ENCODE data around the gene NAA80.

The NAA80 gene

DNA sequence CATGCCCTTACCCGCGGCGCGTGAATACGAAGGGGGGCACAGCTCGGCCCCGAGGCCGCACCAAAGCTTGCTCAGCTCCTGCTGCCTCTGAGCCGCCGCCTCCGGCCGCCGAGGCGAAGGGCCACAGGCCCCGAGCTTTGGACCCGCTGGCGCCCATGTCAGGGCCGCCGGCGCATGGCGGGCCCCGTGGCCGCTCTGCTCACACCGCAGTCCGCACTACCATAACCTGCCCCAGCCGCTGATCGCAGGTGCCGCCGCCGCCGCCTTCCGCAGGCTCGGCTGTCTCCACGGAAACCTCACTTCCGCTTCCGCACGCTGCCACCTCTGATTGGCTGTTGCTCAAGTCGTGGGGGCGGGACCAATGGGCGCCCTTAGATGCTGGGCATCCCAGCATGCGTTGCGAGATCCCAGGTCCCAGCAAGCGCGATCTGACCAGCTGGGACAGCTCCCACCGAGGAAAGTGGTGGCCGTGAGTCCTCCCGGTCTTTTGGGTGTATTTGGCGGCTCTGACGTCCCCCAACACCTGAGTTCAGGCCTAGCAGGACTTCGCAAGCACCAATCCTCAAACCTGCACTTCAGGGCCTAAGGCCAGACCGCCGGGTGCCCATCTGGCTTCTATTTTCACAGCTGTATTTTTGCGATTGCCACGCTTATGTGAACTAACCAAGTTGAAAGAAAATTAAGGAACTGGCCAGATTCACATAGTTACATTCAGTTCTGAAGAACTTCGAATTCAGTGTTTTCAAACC is 28.9 kb upstream of the NAA80 start, which contains the start of gene TUSC2:
TUSC2 (minus strand) TSS at position 281 of the 749 bp plus-strand sequence; CDS start at position 157, 124 bp downstream.
- peak; percentile 93 for DNase-seq

DNA sequence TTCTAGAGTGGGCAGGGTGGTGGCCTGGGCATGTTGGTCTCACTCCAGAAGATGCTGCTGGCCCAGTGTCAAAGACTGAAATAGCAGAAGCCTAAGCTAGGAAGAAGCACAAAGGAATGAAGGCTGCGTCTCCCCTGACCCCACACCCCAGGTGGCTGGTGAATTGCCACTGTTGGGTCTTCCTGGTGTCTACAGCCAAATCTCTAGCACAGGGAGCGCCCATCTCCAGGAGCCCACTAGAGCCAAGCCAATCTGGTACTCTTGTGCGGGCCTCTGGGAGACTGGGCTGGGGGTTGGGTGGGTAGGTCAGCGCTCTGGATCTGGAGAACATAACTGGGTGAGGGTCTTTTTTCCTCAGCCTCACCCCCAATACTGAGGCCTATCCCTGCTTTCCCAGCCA is 27.9 kb upstream of the NAA80 start:
- DNase-seq: no peak

DNA sequence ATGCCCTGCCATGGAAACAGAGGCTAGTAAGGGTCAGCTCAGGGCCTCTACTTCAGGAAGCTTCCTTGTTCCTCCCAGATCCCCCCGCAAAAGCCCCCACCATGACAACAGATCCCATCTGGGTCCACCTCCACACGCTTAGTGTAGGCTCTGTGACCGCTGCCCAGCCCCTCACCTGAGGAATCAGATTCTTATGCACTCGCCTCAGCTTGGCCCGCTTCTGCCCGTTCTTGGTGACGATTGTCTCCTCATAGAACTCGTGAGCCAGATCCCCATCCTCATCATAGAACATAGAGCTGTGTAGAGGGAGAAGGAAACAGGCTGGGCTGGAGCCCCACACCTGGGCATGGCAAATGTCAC is 27.0 kb upstream of the NAA80 start:
- DNase-seq: no peak

DNA sequence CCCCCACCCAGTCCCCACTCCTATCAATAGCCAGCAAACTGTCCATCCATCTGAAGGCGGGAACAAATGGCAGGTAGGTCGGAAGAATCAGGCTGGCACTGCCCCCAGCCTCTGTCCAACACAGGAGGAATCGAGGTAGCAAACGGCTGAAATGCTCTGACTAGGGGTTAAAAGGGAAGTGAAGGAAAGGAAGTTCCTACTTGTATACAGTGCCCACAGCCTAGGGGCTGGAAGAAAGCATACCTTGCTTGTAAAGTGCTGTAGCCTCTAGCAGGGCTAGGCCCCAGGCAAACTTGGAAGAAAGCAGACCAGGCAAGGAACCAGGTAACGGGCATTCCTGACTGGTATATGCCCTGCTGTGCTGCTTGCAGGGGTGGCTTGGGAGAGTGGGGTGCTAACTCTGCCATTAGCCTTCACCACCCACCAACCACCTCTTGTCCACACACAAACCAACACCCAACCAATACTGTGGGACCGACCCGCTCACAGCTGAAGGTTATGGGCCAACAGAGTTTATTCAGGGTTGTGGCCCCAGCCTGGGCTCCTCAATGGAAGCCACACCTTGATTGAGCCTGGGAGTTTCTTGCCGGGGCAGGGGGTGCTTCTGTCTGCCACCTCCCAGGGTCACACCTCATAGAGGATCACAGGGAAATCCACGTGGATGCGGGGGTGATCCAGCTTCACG is 26.4 kb upstream of the NAA80 start:
- no peak for DNase-seq

DNA sequence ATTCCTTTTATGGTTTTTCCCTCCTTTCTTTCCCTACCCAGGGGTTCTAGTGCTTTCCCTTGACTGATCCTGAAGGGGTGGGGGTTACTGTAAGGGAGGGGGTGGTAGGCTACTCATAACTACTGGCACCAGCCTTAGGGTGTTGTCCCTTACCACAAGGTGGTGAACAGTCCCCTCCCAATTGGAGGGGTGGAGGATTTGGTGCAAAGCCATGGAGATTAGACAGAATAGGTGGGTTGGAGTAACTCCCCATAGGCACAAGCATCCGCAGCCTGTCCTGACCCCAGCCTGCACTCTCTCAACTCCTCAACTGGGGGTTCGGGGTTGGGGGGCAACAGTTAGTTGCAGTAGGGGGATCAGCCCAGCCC is 25.9 kb upstream of the NAA80 start:
- no peak for DNase-seq

DNA sequence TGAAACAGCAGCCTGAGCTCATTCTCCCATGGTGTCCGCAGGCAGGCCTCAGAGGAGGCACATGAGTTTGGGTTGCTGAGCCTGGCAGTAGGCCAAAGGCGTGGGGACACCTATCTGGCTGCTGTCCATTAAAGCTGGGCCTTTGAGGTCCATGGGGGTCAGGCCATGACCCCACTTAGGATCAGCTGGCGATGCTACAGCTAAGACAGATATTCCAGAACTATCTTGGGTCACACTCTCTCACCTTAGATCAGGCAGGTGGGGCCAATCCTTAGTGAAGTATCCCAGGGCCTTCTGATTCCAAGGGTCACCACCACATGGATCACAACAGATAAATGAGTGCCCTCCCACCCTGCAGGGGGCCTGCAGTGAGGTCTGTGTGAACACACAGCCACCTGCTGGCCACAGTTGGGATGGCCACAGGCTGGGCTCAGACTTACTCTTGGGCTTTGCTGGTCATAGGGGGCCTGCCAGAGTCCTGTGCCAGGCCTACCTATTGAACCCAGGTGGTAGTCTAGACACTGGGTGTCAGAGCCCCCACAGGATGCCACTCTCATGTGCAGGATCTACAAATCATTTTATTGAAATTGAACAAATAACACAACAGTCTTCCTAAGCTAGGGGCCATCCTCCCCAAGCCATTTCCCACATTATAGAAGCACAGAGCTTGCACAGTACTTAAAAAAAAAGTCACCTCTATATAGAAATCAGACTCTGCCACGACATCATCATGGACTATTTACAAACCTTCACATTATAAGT is 25.3 kb upstream of the NAA80 start:
- DNase-seq: peak; percentile 61

DNA sequence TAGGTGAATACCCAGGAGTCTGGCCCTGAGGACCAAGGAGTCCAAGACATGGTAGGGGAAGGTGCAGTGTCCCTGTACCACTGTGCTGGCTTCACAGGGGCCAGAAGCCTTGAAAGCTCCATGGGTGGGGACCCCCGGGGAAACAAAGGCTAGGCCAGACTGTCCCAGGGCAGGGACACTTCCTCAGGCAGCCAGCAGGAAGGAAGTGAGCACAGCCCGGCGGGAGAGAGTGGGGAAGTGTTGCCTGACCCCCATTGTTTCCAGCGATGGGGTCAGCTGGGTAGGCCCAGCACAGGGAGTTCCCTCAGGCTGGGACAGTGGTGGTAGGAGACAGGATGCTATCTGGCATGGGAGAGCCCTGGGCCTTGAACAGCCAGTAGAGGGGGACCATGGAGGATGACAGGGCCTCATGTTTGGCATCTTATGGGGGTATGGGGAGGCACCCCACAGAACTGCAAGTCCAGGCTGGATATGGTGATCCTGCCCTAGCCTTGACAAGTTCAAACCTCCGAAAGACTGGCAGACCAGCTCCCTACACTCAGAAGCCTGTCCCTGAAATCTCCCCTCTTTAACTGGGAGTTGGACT is 24.5 kb upstream of the NAA80 start:
- DNase-seq: no peak

DNA sequence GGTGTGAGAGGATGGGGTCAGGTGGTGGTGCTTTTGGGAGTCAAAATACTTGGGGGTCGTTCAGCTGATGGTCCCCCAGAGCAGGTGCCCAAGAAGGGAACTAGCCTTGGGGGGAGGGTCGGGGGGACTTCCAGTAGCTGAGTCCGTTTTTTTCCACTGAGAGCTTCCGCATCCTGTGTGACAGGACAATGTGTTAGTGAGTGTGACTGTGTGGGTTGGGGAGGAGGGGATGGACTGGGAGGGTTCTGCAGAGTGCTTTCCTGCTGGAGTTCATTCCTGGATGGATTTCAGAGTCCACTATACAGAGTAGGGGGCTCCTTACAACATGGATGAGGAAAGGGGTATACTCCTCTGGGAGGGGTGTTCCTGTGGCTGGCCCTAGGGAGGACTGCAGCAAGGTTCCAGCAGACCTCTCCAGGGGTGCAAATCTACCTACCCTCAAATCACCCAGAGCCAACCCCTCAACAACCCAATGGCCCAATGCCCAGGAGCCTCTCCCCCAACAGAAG is 23.9 kb upstream of the NAA80 start:
- DNase-seq: no peak

DNA sequence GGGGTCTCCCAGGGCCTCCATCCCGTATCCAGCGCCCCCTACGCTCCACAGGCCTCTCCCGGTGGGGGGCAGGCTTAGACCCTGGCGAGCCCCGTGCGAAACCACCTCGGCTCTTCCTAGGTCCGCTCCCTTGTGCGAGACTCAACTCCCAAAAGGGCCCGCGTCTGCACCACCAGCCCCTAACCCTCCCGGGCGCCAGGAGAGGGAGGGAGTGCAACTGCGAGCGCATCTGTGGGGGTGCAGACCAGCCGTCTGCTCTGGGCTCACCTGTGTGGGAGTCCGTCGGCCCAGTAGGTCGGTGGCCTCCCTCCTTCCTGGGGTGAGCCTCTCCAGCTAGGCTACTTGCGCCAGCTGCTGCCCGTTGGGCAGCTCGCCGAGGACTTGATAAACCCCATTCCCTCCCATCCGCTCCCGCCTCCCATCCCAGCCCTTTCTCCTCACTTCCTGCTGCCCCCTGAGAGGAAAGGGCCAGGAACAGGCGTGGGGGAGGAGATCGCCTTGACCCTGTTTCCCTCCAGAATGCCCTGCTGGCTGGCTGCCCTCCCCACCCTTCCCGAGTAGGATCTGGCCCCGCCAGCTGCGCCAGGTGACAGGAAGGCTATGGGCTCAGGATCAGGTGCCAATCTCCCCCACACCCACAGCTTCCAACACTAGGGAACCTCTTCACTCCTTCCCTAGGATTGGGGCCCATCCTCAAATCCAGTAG is 23.3 kb upstream of the NAA80 start, which contains the start of gene HYAL2:
HYAL2 (minus strand) TSS at position 360 of the 706 bp plus-strand sequence. CDS start 2,256 bp downstream, outside the sequence.
- no peak for DNase-seq

DNA sequence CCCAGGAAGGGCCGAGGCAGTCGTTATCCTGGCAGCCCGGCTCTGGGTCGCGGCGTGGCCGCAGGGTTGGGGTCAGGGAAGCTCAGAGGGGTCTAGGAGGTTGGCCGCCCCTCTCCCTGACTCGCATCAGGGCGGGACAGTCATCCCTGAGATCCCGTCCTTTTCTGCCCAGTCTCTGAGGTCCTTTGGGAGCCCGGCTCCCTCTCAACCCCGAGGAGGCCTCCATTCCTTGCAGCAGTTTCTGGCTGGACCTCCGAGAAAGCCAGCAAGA is 22.8 kb upstream of the NAA80 start:
- no peak for DNase-seq

DNA sequence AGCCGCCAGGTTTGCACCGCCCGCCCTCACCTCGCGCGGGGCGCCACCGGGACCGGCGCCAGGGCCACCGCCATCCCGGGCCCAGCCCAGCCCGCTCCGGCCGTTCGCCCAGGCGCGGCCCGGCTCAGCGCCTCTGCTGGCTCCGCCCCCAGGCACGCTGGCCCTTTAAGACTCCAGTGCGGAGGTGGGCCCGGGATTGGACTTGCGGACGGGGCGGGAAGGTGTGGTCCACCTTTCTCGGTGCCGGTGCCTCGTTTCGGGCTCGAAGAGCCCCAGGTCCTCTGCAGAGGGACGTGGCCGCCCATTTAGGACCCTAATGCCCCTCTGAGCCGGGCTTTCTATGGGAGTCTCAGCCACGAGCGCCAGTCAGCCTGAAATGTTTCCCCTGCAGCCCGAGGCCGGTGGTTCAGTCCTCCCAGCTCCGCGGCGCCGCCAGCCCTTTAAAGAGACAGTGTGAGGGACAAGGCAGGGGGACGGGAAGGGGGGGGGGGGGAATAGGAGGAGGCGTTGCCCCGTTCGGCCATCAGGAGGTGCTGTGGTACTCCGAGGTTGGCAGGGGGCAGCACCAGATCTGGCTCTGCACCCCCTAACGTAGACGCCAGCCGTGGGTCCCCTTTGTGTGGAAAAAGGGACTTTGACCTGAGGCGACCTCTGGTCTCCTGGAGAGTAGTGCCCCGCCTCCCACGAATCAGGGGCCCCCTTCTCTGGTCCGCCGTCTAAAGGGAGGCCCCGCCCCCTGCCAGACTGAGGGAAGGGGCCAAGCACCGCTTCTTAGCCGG is 22.3 kb upstream of the NAA80 start:
- peak; percentile 74 for DNase-seq

DNA sequence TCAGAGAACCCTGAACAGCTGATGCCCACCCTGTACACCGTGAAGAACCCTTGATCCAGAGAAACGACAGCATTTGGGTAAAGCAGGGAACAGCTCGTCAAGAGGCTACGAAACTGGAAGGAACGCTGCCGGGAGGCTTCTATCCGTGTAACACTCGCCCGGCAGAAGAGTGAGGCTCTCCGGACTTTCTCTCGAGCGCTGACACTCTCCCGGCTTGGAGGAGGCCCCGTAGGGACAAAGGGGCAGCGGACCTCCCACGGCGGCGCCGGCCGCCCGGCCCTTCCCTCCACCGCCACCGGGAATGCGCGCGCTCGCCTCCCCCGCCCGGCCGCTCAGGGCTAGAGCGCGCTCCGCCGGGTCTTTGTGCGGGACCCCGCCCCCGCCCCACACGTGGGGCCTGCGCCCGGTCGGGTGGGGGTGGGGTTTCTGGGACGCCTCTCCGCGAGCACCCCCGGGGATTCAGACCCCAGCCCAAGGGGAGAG is 21.7 kb upstream of the NAA80 start:
- peak; percentile 44 for DNase-seq

DNA sequence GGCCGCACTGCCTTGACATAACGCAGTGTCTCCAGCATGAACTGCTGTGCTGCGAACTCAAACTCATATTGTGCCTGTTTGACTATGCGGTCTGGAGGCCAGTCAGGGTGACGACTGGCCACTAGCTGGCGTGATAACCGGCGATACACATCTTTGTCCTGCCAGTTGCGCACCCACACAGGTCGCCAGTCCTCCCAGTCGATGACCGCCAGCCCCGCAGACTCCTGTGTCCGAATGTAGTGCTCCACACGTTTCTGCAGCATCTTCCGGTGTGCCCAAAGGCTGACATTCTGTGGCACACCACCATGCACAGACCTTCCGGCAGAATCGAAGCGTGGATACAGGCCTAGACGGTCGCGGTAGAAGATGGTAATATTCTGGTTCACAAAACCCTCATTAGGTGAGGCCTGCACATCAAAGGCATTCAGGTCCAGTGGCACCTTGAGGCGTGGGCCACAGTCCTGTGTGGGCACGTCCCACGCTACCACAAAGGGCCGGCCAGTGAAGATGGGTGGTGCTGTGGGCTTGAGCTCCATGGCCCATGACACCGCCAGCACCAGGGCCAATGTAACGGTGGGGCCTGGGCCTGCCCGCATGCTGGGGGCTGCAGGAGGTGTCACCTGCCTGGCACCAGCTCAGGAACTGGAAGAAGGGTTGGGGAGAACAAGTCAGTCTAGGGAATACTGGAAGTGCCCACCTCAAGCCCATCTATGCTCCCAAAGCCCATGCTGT is 20.9 kb upstream of the NAA80 start:
- no peak for DNase-seq

DNA sequence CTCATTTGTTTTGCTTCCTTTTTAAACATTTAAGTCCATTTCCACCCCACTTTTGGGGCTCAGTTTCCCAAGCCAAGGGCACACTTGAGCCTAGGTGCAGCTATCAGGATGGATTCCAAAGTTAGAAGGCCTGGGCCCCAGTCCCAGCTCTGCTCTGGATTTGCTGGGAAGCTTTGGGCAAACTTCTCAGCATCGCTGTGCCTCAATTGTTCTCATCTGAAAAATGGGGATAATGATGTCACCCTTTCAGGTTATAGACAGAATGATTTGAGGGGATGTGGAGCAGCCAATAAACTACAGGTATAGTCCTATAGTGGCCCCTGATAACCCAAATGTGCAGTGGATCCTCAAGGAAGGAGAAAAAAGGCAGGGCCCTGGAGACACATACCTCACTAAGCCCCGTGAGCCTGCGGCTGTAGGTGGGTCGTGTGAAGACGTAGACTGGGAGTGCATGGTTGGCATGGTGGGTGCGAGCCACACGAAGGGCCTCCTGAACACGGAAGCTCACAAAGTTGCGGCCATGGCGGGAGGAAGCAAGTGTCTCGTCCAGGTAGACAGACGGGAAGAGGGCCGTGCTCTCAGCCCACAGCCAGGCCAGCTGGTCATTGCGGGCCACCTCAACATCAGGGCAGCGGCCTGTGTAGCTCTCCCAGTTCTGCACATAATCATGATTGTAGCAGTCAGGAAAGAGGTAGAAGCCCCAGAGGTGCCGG is 20.1 kb upstream of the NAA80 start:
- no peak for DNase-seq

DNA sequence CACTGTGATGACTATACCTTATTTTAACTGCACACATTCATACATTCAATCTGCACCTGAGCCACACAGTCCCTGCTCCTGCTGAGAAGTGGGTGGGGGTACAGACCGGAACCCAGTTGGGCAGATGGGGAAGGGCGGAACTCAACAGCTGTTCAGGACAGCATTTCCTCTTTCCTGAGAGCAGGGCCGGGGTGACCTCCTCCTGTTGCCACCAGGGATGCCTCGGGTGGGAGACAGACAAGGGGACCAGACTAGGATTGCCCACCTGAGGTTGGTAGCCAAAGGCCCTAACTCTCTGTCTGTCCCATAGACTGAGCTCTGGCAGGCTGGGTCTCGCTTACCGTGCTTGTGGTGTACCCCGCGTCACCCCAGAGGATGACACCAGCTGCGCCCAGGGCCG is 19.4 kb upstream of the NAA80 start:
- DNase-seq: no peak

DNA sequence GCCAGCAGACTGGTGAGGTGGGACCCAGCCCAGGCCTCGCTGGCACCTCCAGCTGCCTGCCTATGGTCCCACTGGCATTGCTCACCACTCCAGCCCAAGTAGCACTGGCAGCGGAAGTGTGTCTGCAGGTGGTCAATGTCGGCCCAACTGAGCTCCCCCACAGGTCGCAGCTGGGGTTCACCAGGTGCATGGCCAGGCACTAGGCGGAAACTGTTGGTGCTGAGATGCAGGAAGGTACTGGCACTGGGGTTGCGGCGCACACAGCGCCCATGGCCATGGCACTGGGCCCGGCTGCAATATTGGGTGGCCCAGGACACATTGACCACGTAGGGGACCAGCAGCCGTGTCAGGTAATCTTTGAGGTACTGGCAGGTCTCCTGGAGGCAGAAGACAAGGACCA is 19.0 kb upstream of the NAA80 start:
- no peak for DNase-seq

DNA sequence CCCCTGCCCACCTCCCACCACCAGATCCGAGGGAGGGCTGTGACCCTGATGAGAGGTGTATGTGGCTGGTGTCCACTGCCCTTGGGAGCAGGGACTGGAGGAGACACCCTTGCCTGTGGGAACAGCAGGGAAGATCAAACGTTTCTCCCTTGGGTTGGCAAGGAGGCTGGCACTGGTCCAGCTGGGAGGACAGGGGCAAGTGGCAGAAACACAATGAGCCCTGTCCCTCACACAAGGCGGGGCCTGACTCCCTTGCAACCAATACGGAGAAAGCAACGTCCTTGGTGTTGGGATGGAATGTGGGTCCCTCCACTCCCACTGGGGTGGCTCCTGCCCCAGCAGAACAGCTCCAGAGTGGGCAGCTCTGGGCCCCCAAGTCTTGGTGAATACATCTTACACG is 18.1 kb upstream of the NAA80 start:
- no peak for DNase-seq

DNA sequence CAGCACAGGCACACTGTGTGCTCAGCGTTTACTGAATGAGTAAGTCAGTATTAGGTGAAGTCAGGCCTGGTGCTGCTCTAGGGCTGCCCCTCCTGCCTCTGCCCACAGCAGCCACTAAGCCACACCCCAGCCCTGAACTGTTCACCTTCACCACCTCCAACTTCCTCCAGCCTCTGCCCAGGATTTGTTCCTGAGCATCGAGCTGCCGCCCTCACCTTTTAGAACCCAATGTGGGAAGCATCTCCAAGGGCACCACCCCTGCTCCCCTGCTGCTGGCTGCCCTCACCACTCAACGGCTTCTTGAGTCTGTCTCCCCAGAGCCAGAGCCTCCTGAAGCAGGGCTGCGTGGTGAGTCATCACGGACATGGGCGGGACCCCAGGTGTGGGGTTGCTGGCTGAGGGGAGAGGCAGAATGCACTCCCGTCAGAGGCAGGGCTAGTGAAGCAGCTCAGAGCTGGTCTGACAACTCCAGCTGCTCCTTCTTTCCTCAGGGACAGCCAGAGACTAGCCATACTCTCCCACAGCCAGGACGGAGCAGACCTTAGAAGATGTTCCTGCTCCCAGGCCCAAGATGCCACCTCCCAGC is 17.5 kb upstream of the NAA80 start:
- peak; percentile 78 for DNase-seq

DNA sequence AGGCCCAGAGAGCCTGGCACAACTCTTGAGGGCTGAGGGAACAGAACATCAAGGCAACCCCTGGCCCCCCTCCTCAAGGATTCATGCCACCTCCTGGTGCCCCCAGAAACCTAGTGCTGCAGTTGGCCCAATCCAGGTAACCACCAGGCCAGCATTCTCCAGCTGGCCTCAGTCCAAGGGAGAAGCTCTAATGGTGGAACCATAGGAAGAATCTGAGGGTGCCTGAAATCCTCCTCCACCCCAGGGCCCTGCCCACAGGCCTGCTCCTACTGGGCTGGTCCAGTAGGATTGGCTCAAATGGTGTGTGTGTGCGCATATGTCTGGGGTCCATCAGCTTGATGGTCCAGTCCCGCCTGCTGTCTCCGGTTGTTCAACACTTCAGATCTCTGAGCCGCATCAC is 15.6 kb upstream of the NAA80 start:
- no peak for DNase-seq

DNA sequence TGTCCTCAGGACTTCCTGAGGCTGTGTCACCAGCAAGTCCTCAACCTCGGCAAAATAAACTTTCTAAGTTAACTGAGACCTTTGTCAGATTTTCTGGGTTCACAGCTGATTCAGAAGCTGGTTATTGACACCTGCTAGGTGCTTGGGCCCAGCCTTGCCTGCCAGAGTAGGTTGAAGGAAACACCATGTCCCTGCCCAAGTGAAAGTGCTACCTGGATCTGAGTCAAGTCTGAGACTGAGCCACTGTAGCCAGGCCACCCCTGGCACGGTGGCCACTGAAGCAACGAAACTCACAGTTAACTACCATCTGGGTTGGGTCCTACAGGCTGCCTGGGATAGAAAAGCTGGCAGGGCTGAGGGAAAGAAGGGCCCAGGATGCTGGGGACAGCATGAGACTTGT is 15.1 kb upstream of the NAA80 start:
- DNase-seq: no peak
